Measurements from ENCODE around the gene CLASRP.
"Not testable (repeated sequence)": the region's sequence is repeated elsewhere in the genome, so short reads cannot be mapped to it uniquely, and the experiment has no call there.

DNA sequence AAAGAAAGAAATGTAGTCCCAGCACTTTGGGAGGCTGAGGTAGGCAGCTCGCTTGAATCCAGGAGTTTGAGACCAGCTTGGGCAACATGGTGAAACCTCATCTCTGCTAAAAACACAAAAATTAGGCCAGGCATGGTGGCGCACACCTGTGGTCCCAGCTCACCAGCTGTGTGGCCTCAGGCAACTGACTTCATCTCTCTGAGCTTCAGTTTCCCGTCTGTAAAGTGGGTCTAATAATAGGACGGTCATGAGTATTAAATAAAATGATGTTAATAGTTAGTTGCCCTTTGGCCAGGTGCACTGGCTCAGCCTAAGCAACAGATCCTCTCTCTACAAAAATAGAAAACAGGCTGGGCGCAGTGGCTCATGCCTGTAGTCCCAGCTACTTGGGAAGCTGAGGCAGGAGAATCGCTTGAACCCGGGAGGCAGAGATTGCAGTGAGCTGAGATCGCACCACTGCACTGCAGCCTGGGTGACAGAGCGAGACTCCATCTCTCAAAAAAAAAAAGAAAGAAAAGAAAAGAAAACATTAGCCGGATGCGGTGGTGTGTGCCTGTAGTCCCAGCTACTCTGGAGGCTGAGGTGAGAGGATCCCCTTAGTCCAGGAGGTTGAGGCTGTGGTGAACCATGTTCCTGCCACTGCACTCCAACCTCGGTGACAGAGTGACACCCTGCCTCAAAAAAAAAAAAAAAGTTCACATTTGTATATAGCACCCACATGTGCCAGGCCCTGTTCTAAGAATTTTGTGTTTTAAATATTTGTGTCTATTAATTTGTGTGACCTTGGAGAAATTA lies 39.5 kb upstream of the CLASRP start:
- TF ChIP-seq, protein P1, sequence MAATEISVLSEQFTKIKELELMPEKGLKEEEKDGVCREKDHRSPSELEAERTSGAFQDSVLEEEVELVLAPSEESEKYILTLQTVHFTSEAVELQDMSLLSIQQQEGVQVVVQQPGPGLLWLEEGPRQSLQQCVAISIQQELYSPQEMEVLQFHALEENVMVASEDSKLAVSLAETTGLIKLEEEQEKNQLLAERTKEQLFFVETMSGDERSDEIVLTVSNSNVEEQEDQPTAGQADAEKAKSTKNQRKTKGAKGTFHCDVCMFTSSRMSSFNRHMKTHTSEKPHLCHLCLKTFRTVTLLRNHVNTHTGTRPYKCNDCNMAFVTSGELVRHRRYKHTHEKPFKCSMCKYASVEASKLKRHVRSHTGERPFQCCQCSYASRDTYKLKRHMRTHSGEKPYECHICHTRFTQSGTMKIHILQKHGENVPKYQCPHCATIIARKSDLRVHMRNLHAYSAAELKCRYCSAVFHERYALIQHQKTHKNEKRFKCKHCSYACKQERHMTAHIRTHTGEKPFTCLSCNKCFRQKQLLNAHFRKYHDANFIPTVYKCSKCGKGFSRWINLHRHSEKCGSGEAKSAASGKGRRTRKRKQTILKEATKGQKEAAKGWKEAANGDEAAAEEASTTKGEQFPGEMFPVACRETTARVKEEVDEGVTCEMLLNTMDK (IDR thresholded peaks at IDR 0.05; ENCODE audit: borderline replicate concordance, insufficient read depth, low read depth, low read length, poor library complexity, severe bottlenecking), result not testable (repeated sequence)
- not testable (repeated sequence) for TF ChIP-seq SP1 (CRISPR knock-in tag; IDR thresholded peaks at IDR 0.05); SMC3 (conservative IDR thresholded peaks at IDR 0.05; ENCODE audit: insufficient read depth, low read depth, low read length); EGR1 (conservative IDR thresholded peaks at IDR 0.05); SMARCC2 (IDR thresholded peaks at IDR 0.05; ENCODE audit: low read depth); POLR2A (conservative IDR thresholded peaks at IDR 0.05); CTCF (IDR thresholded peaks at IDR 0.05 in 2 of 3, conservative IDR thresholded peaks at IDR 0.05 in 1 of 3; ENCODE audit: insufficient read depth in 2 of 3, low read depth in 1 of 3, low read length in 3 of 3); ZFP30 (CRISPR knock-in tag; IDR thresholded peaks at IDR 0.05; ENCODE audit: borderline replicate concordance); GATAD2B (IDR thresholded peaks at IDR 0.05; ENCODE audit: borderline replicate concordance)
